GM18517 (cell line): ENCODE measurements around the gene CRTC3.
"Not testable (repeated sequence)": the region's sequence is repeated elsewhere in the genome, so short reads cannot be mapped to it uniquely, and the experiment has no call there.

ENCODE experiments used
- ATAC-seq: cut with Tn5 transposase; IDR thresholded peaks from one replicate; pipeline ENCODE4 v1.9.1; 2021; ENCODE audit warnings: mild to moderate bottlenecking, moderate library complexity; ENCODE audit not compliant: unreplicated experiment

CRTC3 gene

DNA sequence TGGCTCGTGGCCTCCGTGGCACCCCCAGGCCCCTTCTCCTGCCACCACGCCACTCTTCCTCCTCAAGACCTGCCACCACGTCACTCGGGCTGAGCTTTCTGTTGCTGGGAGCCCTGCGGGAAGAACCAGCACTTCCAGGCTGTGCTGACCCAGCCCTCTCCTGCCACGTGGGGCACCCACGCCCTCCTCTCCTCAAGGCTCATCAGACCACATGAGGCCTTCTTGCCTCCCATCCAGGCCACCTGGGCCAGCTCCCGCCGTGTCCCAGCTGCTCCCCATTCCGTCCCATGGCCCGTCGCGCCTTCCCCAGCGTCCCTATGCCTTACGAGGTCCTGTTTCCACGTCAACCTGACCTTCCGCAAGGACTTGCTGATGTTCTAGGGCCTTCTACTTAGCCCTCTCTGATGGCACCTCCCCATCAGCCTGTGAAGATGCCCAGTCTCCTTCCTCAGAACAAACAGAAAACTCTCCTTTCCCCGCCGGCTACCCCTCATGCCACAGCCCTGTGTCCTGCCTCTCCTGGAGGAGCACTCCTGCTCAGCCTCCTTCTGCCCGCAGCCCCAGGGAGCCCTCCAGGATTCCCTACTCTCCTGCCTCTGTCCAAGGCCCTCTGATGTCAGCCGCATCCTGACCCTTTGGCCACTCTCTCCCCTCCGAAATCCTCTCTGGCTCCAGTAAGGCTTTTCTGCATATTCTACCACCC is 116.3 kb downstream of the CRTC3 start:
- ATAC-seq: no peak

DNA sequence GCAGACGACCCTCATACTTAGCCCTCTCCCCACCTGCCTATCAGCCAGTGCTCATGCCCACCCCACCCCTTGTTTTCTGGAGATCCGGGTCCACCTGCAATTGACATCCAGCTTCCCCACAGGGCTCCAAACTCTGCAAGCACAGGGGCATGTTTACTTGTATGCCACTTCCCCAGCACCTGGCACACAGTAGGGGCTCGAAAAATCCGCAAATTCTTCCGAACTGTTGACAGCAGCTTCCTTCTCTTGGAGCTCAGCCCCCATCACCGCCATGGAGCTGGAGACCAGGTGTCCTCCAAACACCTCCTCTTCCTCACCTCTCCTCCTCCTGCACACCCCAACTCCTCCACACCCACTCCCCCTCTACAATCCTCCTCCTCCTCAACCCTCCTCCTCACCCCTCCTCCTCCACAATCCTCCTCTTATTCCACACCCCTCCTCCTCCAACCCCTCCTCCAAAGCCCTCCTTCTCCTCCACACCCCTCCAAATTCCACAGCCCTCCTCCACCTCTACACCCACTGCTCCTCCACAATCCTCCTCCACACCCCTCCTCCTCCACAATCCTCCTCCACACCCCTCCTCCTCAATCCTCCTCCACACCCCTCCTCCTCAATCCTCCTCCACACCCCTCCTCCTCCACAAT is 117.1 kb downstream of the CRTC3 start:
- ATAC-seq: no peak

DNA sequence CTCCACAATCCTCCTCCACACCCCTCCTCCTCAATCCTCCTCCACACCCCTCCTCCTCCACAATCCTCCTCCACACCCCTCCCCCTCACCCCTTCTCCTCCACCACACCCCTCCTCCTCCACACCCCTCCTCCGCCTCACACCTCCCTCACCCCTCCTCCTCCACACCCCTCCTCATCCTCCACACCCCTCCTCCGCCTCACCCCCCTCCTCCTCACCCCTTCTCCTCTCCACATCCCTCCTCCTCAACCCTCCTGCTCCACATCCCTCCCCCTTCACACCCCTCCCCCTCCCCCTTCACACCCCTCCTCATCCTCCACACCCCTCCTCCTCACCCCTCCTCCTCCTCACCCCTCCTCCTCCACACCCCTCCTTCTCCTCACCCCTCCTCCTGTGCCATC is 117.6 kb downstream of the CRTC3 start:
- ATAC-seq: no peak

DNA sequence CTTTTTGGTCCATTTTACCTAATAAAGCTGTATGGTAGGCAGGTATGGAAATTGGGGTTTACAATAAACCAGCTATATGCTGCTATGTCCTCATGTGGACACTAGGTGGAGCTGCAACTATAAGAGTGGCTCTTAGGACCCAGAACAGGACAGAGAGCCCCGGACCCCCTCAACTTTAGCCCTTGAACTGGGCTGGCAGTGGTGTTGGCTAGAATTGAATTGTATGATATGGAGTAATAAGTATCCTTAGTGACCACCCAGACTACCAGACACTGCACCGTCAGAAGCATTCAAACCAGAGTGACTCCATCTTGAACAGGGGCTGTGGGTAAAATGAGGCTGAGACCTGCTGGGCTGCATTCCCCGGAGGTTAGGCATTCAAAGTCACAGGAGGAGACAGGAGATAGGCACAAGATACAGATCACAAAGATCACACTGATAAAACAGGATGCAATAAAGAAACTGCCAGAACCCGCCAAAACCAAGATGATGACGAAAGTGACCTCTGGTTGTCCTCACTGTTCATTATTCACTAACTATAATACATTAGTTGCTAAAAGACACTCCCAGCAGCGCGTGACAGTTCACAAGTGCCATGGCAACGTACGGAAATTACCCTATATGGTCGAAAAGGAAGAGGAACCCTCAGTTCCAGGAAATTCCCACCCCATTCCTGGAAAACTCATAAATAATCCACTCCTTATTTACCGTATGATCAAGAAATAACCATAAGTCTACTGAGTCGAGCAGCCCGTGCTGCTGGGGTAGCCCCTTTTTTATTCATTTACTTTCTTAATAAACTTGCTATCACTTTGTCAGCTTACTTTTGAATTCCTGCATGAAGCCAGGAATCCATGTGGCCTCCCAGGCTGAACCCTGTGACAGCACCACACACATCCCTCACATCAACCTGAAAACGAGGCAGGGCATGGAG is 118.7 kb downstream of the CRTC3 start:
- ATAC-seq: peak; percentile 67

DNA sequence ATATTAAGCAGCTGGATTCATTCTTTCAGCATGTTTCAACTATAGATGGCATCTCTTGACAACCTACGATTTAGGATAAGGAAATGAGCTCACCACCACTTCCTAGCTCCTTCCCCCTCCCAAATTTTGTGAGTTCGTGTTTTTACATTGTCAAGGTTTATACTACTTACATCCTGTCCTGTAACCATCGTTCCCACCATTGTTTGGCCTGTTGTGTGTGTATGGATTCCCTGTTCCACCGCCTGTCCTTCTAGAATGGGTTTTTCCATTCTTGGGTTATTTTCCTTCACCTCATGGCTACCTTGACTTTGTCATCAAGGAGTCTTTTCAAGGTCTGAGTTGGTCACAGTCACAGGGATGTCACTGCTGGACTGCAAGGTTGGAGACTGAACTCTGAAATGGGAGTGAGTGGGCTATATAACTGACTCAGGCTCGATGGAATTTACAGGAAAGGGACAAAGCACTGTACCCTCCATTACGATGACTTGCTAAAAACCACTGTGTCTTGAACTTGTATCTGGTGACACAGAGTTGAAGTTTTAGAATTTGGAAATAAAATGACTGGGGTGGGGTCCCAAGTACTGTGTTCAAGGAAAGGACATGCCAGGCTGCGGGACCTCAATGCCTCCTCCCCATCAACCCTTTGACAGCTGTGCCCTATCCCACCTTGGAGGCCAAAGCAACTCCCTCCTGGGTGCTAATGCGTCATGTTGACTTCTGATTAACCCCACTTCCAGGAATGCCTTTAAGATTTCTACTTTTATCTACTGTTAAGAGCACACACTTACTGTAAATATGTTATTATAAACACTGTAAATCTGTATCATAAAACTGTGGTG is 120.6 kb downstream of the CRTC3 start:
- no peak for ATAC-seq

DNA sequence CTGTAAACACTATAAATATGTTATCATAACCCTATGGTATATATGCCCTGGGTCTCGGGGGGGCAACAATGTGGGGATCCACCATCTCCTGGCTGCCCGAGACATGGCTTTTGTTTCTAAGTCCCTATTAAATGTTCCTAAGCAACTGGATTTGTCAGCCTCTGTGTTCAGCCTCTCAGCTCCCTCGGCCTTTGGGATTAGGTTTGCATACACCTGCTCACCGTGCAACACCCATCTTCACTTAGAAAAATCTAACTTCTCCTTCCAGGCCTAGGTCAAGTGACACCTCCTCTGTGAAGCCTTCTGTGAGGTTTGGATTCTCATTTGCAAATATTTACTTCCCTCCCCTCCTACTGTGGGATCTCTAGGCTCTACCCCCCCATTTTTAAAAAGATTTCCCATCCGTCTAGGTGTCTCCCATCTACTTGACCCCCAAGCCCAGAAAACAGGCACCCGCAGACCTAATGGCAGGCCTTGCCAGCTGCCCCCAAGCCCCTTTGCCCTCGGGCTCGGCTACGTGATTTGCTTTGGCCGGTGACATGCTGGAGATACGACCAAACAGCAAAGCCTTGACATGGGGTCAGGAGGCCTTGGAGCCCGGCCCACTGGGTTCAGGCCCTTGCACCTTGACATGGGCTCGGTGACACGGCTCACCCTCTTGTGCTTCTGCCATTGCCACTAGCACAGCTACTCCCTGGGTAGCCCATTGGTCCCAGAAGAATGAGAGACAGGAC is 121.4 kb downstream of the CRTC3 start:
- no peak for ATAC-seq

DNA sequence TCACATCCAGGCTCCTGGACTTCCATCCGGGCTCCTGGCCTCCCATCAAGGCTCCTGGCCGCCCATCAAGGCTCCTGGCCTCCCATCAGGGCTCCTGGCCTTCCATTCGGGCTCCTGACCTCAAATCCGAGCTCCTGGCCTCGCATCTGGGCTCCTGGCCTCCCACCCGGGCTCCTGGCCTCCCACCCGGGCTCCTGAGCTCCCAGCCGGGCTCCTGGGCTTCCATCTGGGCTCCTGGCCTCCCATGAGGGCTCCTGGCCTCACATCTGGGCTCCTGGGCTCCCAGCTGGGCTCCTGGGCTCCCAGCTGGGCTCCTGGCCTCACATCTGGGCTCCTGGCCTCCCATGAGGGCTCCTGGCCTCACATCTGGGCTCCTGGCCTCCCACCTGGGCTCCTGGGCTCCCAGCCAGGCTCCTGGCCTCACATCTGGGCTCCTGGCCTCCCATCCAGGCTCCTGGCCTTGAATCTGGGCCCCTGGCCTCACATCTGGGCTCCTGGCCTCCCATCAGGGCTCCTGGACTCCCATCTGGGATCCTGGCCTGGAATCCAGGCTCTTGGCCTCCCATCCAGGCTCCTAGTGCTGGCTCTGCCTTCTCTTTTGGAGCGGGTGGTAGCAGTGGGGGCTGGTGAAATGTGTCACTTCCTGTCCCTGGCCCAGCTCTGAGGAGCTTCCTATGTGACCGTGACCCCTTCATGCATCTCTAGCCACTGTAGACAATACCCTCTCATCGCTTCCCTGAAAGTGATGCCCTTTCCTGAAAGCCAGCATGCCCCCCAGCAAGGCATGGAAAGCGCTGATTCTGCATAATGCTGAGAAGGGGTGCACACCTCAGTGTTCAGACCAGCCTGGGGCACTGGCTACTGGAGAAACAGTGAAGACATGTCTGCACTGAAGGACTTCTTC is 124.8 kb downstream of the CRTC3 start:
- no peak for ATAC-seq

DNA sequence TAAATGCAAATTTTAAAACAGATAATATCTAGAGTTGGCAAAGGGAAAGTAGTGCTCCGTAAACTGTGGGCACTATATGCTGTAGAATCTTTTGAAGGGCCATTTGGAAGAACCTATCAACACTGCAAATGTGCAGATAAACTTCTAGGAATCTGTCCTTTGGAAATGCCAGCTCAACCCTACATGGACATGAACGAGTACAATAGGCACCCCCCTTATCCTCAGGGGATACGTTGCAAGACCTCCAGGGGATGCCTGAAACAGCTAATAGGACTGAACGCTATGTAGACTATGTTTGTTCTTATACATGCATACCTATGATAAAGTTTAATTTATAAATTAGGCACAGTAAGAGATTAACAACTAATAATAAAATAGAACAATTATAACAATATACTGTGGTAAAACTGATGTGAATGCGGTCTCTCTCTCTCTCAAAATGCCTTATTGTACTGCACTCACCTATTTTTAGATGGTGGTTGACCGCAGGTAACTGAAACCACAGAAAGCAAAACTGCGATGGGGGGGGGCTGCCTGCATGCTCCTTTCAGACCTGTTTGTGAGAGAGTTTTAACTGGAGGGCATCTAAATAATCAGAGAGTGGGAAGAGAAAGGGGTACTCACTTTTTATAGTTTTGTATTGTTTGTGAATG is 127.9 kb downstream of the CRTC3 start:
- peak; percentile 39 for ATAC-seq

DNA sequence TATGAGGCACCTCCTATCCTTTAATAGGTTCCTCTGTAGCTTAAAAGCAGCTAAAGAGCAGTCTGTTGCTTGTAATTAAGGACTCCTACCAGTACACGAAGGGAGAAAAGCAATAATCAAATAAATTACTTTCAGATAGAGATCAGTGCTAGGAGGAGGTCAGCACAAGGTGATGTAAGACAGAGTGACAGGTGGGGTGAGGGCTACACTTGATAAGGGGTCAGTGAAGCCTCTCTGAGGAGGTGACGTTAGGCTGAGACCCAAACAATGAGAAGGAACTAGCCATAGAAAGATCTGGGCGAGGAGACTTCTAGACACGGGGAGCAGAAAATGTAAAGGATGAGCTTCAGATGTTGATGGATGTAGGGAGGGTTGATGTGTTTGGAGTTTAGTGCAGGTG is 129.8 kb downstream of the CRTC3 start:
- ATAC-seq: no peak

DNA sequence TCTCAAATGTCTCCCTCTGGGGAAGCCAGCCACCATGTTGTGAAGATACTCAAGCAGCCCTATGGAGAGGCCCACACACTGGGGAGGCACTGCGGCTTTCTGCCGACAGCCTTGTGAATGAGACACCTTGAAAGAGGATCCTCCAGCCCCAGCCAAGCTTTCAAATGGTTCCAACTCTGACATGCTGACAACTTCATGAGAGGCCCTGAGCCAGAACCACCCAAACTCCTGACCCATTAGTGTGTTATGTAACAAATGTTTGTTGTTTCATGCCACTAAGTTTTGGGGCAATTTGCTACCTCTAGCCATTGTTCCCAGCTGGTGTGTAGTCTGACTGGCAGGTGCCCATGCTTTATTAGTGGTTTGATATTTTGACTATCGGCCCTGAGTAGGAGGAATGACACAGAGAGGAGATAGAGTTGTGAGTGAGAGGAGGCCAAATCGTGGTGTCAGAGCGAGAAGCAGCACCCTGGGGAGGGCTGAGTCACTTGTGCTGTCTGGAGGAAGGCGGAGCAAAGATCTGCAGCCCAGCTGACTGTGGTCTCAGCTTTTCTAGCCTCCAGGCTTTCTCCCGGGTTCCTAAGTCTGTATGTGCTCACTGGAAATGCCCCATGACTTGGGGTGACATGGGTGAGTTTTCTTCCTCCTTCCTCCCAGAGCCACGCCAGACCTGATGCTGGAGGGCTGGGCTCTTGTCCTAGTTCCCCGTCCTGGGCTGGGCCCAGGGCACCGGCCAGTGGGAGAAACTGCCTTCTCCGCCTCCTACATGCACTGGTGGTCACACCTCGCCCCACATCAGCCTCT is 130.7 kb downstream of the CRTC3 start:
- peak; percentile 63 for ATAC-seq

DNA sequence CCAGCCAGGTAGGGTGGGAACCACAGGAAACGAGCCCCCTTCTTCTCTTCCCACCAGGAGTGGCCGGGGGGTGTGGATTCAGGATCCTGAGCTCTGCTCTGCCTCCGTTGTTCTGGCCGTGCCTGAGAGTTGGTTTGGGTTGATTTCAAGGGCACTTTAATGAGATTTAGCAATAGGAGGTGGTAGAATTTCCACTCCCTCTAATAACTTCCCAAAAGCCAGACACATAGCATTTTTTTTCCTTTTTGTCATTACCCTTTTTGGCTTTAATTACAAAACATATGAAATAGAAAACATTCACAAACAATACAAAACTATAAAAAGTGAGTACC is 131.2 kb downstream of the CRTC3 start:
- not testable (repeated sequence) for ATAC-seq

DNA sequence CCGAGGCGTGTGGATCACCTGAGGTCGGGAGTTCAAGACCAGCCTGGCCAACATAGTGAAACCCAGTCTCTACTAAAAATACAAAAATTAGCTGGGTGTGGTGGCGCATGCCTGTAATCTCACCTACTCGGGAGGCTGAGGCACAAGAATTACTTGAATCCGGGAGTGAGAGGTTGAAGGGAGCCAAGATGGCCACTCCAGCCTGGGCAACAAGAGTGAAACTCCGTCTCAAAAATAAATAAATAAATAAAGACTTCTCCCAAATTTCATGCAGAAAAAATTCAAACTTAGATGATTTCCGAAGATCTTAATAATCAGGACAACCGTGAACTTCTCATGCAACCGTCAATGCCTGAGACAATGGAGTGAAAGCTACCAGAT is 134.3 kb downstream of the CRTC3 start:
- ATAC-seq: not testable (repeated sequence)

DNA sequence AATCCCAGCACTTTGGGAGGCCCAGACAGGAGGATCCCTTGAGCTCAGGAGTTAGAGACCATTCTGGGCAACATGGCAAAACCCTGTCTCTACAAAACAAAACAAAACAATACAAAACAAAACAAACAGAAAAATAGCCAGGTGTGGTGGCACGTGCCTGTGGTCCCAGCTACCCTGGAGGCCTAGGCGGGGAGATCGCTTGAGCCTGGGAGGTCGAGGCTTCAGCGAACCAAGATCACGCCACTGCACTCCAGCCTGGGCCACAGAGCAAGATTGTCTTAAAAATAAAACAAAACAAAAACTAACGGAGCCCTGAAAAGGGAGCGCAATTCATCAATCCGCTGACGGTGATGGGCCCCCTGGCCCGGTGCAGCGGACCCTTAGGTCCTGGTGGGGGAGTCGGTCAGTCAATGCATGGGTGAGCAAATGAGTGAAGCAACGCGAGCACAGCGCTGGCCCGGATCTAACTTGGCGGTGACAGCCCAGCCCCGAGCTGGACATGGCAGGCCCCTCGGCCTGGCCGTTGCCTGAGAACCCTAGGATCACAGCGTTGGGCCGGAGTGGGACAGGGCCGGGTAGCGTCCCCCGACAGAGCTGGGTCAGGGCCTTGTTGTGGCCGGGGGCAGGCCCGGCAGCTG is 135.0 kb downstream of the CRTC3 start:
- no peak for ATAC-seq

DNA sequence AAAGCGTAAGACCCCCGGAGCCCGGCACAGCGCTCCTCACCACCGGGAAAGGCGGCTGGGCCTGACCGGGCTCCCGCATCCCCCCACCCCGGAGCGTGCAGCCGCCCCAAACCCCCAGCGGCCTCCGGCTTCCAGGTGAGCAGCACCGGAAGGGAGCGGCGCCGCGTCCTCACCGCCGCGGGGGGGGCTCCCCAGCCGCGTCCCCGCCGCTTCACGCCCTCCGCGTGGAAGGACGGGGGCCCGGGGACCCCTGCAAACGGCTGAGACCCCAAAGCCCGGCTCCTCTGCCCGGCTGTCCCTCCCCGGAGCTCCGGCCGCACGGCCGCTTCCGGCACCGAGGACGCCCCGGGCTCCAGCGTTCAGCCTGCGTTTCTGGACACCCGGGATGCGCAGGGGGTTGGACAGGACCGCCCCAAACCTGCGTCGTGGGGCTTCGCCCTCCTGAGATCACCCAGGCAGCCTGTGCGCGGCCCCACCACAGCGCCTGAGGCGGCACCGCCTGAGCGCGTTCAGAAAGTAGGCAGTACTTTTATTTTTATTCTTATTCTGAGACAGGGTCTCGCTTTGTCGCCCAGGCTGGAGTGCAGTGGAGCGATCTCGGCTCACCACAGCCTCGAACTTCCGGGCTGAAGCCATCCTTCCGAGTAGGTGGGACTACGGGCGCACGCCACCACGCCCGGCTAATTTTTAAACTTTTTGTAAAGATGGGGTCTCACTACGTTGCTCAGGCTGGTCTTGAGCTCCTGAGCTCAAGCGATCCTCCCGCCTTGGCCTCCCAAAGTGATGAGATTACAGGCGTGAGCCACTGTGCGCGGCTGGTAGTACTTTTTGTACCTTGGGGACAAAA is 135.8 kb downstream of the CRTC3 start:
- ATAC-seq: peak; percentile 50

DNA sequence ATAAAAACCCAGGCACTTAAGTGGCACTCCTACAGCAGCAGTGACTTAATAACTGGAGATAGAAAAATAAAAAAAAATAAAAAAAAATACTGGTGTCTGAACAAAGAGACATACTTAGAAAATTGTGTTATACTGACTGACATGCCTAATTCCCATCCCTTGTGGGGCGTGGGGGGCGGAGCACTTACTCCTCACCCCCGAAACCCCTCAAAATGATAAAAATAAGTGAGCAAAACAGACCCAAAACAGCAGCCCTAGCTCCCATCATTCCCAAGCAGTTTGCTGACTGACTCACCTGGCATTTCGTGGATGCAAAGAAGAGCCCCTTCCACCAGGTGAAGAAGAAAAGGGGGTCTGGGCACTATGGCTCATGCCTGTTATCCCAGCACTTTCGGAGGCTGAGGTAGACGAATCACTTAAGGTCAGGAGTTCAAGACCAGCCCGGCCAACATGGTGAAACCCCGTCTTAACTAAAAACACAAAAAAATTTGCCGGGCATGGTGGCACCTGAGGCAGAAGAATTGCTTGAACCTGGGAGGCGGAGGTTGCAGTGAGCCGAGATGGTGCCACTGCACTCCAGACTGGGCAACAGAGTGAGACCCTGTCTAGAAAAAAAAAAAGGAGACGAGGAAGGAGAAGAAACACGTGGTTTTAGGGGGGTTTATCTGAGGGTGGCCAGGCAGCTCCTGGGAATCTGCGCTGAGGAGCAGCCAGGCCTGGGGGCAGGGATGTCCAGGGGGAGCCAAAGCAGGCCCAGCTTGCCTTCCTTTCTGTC is 136.6 kb downstream of the CRTC3 start:
- ATAC-seq: no peak
